ENCODE results near the gene CDHR1.
"Not testable (repeated sequence)": the region's sequence is repeated elsewhere in the genome, so short reads cannot be mapped to it uniquely, and the experiment has no call there.

The CDHR1 gene

DNA sequence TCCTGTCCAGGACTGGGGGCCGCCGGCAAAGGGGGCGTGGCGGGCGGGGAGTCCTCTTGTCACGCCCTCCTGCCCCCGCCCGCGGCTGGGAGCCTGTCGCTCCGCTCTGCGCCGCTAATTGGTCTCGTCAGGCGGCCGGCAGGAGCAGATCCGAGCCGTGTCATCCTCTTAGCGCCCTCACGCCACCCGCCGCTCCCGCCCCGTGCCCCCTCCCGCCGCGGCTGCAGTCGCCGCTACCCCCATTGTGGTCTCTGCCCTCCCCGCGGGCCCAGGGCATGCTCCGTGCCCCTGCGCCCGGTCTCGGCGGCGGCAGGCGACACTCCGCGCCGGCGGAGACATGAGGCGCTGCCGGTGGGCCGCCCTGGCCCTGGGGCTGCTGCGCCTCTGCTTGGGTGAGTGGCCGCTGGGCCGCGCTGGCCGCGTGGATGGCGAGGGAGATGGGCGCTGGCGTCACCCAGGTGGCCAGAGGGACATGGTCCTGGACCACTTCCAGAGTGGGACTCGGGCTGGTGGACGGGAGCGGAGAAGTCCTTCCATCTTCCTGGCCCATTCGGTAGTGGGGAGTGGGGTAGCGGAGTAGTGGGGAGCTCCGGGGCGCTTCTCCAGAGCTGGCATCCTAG lies at the start of gene CDHR1:
TSS of gene CDHR1 (plus strand) at position 114 of the 620 bp plus-strand sequence. CDS start at position 338, 224 bp downstream.
- peak; percentile 21 to 23 for DNase-seq (ENCODE audit: low read depth in 2 of 2)

DNA sequence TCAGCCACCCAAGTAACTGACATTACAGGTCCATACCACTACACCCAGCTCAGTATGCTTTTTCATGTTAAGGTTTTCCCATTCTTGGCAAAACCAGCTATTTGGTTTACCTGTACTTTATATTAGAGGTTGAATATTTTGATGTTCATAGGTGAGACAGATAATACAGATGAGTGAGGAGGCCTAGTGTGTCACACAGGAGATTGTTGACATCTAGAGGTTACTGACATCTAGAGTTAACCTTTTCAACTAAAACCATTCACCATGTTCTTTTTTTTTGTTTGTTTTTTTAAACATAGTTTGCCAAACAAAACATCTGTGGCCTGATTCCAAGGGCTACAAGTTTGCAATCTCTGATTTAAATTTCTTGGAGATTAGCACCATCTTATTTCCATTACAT lies 47.0 kb upstream of the CDHR1 start:
- no peak for DNase-seq (ENCODE audit: low read depth in 2 of 2)

DNA sequence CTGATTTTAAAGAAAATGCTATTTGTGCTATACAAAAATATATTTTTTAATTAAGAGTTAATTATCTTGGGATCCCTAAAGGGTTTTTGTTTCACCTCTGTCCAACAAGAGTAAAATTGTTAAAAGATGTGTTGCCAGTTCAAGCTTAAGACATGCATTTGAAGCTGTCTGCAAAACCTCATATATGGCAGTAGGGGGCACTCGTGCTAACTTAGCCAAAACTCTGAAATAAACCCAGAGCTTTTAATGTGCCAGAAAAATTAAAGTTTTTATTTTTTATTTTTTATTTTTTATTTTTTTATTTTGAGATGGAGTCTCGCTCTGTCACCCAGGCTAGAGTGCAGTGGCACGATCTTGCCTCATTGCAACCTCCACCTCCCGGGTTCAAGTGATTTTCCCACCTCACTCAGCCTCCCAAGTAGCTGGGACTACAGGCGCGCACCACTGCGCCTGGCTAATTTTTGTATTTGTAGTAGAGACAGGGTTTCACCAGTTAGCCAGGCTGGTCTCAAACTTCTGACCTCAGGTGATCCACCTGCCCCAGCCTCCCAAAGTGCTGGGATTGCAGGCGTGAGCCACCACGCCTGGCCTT lies 46.2 kb upstream of the CDHR1 start:
- DNase-seq (ENCODE audit: low read depth in 2 of 2), result not testable (repeated sequence)

DNA sequence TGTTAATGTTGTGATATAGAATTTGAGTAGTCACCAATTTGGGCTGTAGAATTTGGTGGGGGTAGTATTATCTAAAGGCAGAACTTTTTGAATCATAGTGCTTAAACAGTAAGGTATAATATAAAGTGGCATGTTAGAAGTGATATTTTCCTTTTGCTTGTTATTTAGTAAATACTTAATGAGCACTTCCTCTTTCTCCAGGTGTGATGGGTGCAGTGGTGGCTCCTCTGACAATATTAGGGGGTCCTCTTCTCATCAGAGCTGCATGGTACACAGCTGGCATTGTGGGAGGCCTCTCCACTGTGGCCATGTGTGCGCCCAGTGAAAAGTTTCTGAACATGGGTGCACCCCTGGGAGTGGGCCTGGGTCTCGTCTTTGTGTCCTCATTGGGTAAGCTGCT lies 44.5 kb upstream of the CDHR1 start:
- DNase-seq (ENCODE audit: low read depth in 2 of 2), result no peak

GRCh38 chr10:84152769-84153168 lies 41.6 kb upstream of the CDHR1 start:
- no peak for DNase-seq (ENCODE audit: low read depth in 2 of 2)

DNA sequence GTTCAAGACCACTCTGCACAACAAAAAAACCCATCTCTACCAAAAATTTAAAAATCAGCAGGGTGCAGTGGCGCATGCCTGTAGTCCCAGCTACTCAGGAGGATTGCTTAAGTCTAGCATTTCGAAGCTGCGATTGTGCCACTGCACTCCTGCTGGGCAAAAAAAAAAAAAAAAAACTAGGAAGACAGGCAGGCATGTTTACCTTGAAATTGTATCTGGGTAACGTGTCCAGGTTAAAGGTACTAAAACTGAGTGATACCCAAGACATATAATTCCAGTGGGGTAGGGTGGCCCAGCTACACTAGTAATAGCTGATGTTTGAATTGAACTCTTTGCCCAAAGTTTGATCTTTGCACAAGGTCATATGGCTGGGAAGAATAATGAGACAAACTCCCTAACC lies 38.8 kb upstream of the CDHR1 start:
- no peak for DNase-seq (ENCODE audit: low read depth in 2 of 2)

DNA sequence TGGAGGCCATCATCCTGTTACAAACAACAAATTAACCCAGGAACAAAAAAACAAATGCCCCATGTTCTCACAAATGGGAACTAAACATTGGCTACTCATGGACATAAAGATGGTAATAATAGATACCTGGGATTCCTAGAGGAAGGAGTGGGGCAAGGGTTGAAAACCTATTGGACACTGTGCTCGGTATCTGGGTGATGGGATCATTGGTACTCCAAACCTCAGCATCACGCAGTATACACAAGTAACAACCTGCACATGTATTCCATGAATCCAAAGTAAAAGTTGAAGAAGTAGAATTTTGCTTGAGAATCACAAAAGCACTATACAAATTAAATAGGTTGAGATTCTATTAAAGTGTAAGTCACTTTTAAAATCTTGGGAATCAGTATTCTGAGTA lies 38.3 kb upstream of the CDHR1 start:
- DNase-seq (ENCODE audit: low read depth in 2 of 2), result no peak

GRCh38 chr10:84156768-84157167 lies 37.6 kb upstream of the CDHR1 start:
- DNase-seq (ENCODE audit: low read depth in 2 of 2), result no peak

- DNase-seq (ENCODE audit: low read depth in 2 of 2), result no peak
Observed at GRCh38 chr10:84158061-84158460, 36.3 kb upstream of the CDHR1 start.

- DNase-seq (ENCODE audit: low read depth in 2 of 2), result no peak
Observed at GRCh38 chr10:84158550-84158949, 35.8 kb upstream of the CDHR1 start.

DNA sequence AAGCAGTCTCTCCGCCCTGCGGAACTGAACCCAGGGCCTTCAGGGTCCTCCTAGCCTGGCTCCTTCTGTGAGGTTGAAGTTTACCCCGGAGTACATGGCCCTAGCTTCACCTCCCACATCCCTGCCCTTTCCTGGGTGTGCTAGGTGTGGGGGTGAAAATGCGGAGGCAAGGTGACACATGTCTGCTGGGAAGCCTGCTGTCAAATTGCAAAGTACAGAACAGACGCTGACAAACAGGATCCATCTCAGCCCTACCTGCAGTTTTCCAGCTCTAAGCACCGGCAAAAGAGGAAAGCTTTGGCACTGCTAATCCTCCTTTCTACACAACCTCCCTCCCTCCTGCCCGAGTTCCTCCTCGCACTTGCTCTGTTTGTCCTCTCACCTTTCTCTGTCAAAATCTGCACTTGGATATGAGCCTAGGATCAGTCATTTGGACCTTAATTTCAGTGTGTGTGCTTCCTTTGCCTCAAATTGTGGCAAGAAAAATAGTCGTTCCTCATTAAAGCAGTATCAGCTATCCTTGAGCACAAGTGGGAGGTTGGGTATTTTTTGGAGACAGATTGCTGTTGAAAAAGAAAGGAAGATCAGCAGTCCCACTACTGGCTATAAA lies 35.2 kb upstream of the CDHR1 start:
- no peak for DNase-seq (ENCODE audit: low read depth in 2 of 2)

DNA sequence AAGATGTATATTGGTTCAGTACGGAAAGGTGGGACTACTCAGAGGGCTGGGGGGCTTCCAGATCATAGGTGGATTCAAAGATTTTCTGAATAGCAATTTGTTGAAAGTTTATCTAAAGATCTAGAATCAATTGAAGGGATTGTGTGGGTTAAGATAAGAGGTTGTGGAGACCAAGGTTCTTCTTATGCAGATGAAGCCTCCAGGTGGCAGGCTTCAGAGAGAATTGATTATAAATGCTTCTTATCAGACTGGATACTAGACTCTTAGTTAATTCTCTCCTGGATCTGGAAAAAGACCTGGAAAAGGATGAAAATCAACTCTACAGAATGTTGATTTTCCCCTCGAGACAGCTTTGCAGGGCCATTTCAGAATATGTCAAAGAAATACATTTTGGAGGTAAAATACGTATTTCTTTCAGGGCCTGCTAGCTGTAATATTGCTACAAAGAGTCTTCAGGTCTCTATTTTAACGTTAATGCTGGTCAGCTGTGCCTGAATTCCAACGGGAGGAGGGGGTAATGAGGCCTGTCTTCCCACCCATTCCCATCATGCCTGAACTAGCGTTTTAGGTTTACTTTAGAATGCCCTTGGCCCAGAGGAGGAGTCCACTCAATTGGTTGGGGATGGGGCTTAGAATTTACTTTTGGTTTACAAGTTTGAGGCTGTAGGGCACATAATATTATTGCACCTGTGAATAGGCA lies 33.5 kb upstream of the CDHR1 start:
- DNase-seq (ENCODE audit: low read depth in 2 of 2), result no peak

- DNase-seq (ENCODE audit: low read depth in 2 of 2), result no peak
Observed at GRCh38 chr10:84163996-84164395, 30.3 kb upstream of the CDHR1 start.

DNA sequence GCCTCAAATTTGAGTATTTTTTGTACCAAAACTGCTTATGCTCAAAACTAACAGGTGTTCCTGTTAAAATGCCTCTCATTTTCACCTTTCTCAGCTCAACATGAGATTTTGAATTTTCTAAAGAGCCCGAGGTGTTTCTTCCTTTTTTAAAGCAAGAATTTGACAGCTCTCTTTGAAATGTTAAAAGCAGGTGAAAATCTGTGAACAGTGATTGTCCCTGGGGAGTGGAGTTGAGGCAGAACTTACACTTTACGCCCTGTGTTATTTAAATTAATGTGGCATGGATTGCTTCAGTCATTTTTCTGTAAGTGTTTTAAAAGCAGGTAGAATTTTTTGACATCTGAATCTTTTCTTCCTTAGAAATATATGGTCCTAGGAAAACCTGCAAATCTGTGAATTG lies 29.9 kb upstream of the CDHR1 start:
- no peak for DNase-seq (ENCODE audit: low read depth in 2 of 2)

- no peak for DNase-seq (ENCODE audit: low read depth in 2 of 2)
Observed at GRCh38 chr10:84166620-84167288, 27.6 kb upstream of the CDHR1 start.

- DNase-seq (ENCODE audit: low read depth in 2 of 2), result not testable (repeated sequence)
Observed at GRCh38 chr10:84167289-84167653, 27.1 kb upstream of the CDHR1 start.

- DNase-seq (ENCODE audit: low read depth in 2 of 2), result not testable (repeated sequence)
Observed at GRCh38 chr10:84168382-84168781, 26.0 kb upstream of the CDHR1 start.

- not testable (repeated sequence) for DNase-seq (ENCODE audit: low read depth in 2 of 2)
Observed at GRCh38 chr10:84171237-84171636, 23.1 kb upstream of the CDHR1 start.

DNA sequence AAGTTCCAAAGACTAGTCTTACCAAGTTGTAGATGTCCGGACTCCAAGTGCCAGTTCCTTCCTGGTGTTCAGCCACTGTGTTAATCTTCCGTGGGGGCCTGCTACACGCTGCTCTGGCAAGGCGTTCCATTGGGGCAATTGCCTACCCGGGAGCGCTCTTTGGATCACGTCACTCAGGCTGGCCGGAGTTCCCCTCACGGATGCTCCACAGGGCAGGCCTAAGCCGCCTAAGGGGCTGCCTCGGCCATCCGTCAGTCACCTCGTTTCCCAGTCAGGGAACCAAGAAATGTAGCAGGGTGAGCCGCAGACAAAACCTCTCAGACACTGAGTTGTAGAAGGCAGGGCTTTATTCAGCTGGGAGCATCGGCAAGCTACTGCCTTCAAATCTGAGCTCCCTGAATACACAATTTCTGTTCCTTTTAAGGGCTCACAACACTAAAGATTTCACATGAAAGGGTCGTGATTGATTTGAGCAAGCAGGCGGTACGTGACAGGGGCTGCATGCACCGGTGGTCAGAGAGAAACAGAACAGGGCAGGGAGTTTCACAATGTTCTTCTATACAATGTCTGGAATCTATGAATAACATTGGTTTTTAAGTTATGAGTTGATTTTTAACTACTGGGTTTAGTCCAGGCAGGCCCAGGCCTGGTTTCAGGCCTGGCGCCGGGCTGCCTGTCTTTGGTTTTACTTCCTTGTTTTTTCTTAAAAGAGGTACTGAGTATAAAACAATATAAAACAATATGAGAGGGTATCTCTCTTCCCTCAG lies 22.5 kb upstream of the CDHR1 start:
- DNase-seq (ENCODE audit: low read depth in 2 of 2), result not testable (repeated sequence)

GRCh38 chr10:84172467-84173356 lies 21.6 kb upstream of the CDHR1 start:
- DNase-seq (ENCODE audit: low read depth in 2 of 2), result no peak
